GM23338 (cell line): ENCODE data around the gene PITRM1.

Experiments used
- CTCF ChIP-seq, 2 experiments: fragments of 200-600 bp in 1 of 2; sonication (generic) in 1 of 2; conservative IDR thresholded peaks; 2 replicates each; pipeline versions ENCODE4 v1.5.1 to v1.6.1; 2016 to 2017; ENCODE audit warnings: antibody characterized with exemption in 2 of 2, low read depth in 2 of 2, mild to moderate bottlenecking in 2 of 2, moderate library complexity in 1 of 2
- EZH2 ChIP-seq: fragments of 200-600 bp; sonication (generic); IDR thresholded peaks from one replicate; pipeline ENCODE4 v1.8.0; 2017; ENCODE audit warnings: antibody characterized with exemption, mild to moderate bottlenecking, low read depth; ENCODE audit not compliant: unreplicated experiment
- EZH2phosphoT487 ChIP-seq: fragments of 200-600 bp; sonication (generic); IDR thresholded peaks from one replicate; pipeline ENCODE4 v1.8.1; 2018; ENCODE audit warnings: antibody characterized with exemption; ENCODE audit not compliant: unreplicated experiment
- POLR2AphosphoS5 ChIP-seq: IDR thresholded peaks from 2 replicates; pipeline ENCODE4 v1.6.1; 2016; ENCODE audit warnings: antibody characterized with exemption, low read depth
- REST ChIP-seq: IDR thresholded peaks from one replicate; pipeline ENCODE4 v1.6.1; 2018; ENCODE audit warnings: antibody characterized with exemption; ENCODE audit not compliant: unreplicated experiment
- ZNF114 ChIP-seq: fragments of 250-450 bp; sonication (Bioruptor Pico); IDR thresholded peaks from 2 replicates; pipeline ENCODE4 v1.5.0; 2020; ENCODE audit warnings: mild to moderate bottlenecking, moderate library complexity
- ZNF462 ChIP-seq: fragments of 250-450 bp; sonication (Bioruptor Pico); IDR thresholded peaks from 2 replicates; pipeline ENCODE4 v1.5.0; 2020; ENCODE audit warnings: mild to moderate bottlenecking, moderate library complexity

GRCh38 chr10:3096149-3096548 lies 76.4 kb downstream of the PITRM1 start:
- no peak for TF ChIP-seq CTCF (conservative IDR thresholded peaks at IDR 0.05; ENCODE audit: low read depth in 2 of 2)
- TF ChIP-seq EZH2: no peak
- no peak for TF ChIP-seq REST
- TF ChIP-seq EZH2phosphoT487: no peak
- no peak for TF ChIP-seq ZNF114 (CRISPR knock-in tag)
- TF ChIP-seq POLR2AphosphoS5: no peak
- no peak for TF ChIP-seq ZNF462 (CRISPR knock-in tag)
